Measurements from ENCODE around the gene EHF. TPM values are rescaled to one million over a fixed set of nuclear protein-coding genes. Genes with fewer than 3 reads are reported as not detected.

Gene EHF
- total RNA-seq, 4 donors from 2014 or later = 0.13 to 30.0 (median 1.0) TPM

- Histone ChIP-seq H3K9me3 (peaks cover 0 to 8% (median 0%) of the 10 kb centered on the region in 3 donors), H3K4me1 (no peaks in the 10 kb centered on the region), H3K4me3 (no peak overlapping the region), H3K36me3 (no peaks in the 10 kb centered on the region), H3K27me3 (peaks cover 5% of the 10 kb centered on the region), H3K27ac (no peak overlapping the region)
- 56 to 61% methylated on average over 2 of the region's 2 CpGs for WGBS, 2 donors (ENCODE audit: low coverage in 1 of 2)
- TF ChIP-seq POLR2A (IDR thresholded peaks at IDR 0.05) = no peak
- TF ChIP-seq POLR2AphosphoS5 (IDR thresholded peaks at IDR 0.05) = no peak
- TF ChIP-seq CTCF (IDR thresholded peaks at IDR 0.05) = no peak
- TF ChIP-seq EP300 (IDR thresholded peaks at IDR 0.05) = no peak
- no peak for ATAC-seq
Observed at GRCh38 chr11:34595391-34595790, 25.5 kb upstream of the EHF start.

- H3K36me3 ChIP-seq = no peaks in the 10 kb centered on the region
- peaks cover 5% of the 10 kb centered on the region for H3K27me3 ChIP-seq
- H3K4me3 ChIP-seq = no peak overlapping the region
- H3K9me3 ChIP-seq = peaks cover 0 to 8% (median 0%) of the 10 kb centered on the region in 3 donors
- no peak for TF ChIP-seq CTCF (IDR thresholded peaks at IDR 0.05)
- no peak overlapping the region for H3K27ac ChIP-seq
- ATAC-seq = no peak
- H3K4me1 ChIP-seq = no peaks in the 10 kb centered on the region
- WGBS, 2 donors (ENCODE audit: low coverage in 1 of 2) = 90 to 93% methylated on average over 10 to 11 of the region's 11 CpGs
Observed at GRCh38 chr11:34595960-34596644, 24.8 kb upstream of the EHF start.

GRCh38 chr11:34599406-34599945 is 21.4 kb upstream of the EHF start:
- peaks cover 2% of the 10 kb centered on the region for H3K27me3 ChIP-seq
- H3K9me3 ChIP-seq = no peaks in the 10 kb centered on the region
- WGBS, 2 donors (ENCODE audit: low coverage in 1 of 2) = 49 to 56% methylated on average over 4 to 8 of the region's 8 CpGs
- no peak overlapping the region for H3K4me3 ChIP-seq
- no peaks in the 10 kb centered on the region for H3K36me3 ChIP-seq
- no peak overlapping the region for H3K27ac ChIP-seq
- no peak for TF ChIP-seq POLR2AphosphoS5 (IDR thresholded peaks at IDR 0.05)
- no peak for TF ChIP-seq CTCF (IDR thresholded peaks at IDR 0.05)
- no peak for TF ChIP-seq EP300 (IDR thresholded peaks at IDR 0.05)
- no peak for TF ChIP-seq POLR2A (IDR thresholded peaks at IDR 0.05)
- H3K4me1 ChIP-seq = no peaks in the 10 kb centered on the region
- no peak for ATAC-seq

- no peaks in the 10 kb centered on the region for H3K9me3 ChIP-seq
- ATAC-seq = no peak
- no peaks in the 10 kb centered on the region for H3K4me1 ChIP-seq
- no peaks in the 10 kb centered on the region for H3K36me3 ChIP-seq
- WGBS, 2 donors (ENCODE audit: low coverage in 1 of 2) = 42 to 52% methylated on average over 2 to 7 of the region's 11 CpGs
- no peak overlapping the region for H3K4me3 ChIP-seq
- H3K27me3 ChIP-seq = no peaks in the 10 kb centered on the region
- H3K27ac ChIP-seq = no peak overlapping the region
- TF ChIP-seq CTCF (IDR thresholded peaks at IDR 0.05) (no peak), EP300 (IDR thresholded peaks at IDR 0.05) (no peak), POLR2A (IDR thresholded peaks at IDR 0.05) (no peak), POLR2AphosphoS5 (IDR thresholded peaks at IDR 0.05) (no peak)
Observed at GRCh38 chr11:34600339-34601084, 20.4 kb upstream of the EHF start.

Data from gastroesophageal sphincter (tissue), 4 donors.